Central memory CD8-positive, alpha-beta T cell (primary cell): ENCODE measurements around the gene PLA2G1B.

Source experiments
- ATAC-seq: fragments of 150-1000 bp; cut with Tn5 transposase; replicated peaks from 2 replicates; pipeline ENCODE4 v1.10.0; 2022; ENCODE audit warnings: mild to moderate bottlenecking, moderate FRiP score, moderate number of reproducible peaks; ENCODE audit not compliant: poor library complexity, severe bottlenecking; ENCODE audit errors: extremely low read depth
- DNase-seq, 2 donors: peaks; one replicate each; pipeline ENCODE4 v3.0.0; 2021; ENCODE audit warnings: low spot score in 2 of 2
- H3K27ac Mint-ChIP-seq: one replicate; pipeline ENCODE4 v1.8.0; 2022; ENCODE audit warnings: low read depth, mild to moderate bottlenecking, moderate library complexity, mixed read lengths
- H3K27me3 Mint-ChIP-seq: one replicate; pipeline ENCODE4 v1.8.0; 2022; ENCODE audit warnings: mixed read lengths
- H3K36me3 Mint-ChIP-seq: one replicate; pipeline ENCODE4 v1.8.0; 2022; ENCODE audit warnings: mild to moderate bottlenecking, moderate library complexity, mixed read lengths; ENCODE audit not compliant: insufficient read depth
- H3K4me1 Mint-ChIP-seq: one replicate; pipeline ENCODE4 v1.8.0; 2022; ENCODE audit warnings: mixed read lengths
- H3K4me3 Mint-ChIP-seq: one replicate; pipeline ENCODE4 v1.8.0; 2022; ENCODE audit warnings: mild to moderate bottlenecking, moderate library complexity, mixed read lengths
- H3K9me3 Mint-ChIP-seq: one replicate; pipeline ENCODE4 v1.8.0; 2022; ENCODE audit warnings: mixed read lengths

Gene PLA2G1B

GRCh38 chr12:120292661-120293531 lies 34.7 kb downstream of the PLA2G1B start, which contains the start of gene RNU4-1:
Gene RNU4-1 (minus strand): TSS chr12:120293237.
- no peaks in the 10 kb centered on the region for H3K4me1 Mint-ChIP-seq
- H3K27me3 Mint-ChIP-seq, result no peaks in the 10 kb centered on the region
- H3K9me3 Mint-ChIP-seq, result no peaks in the 10 kb centered on the region
- peak; percentile 63 to 83 for DNase-seq
- peak; percentile 46 for ATAC-seq
- no peak within 1 kb of the TSS for H3K4me3 Mint-ChIP-seq
- H3K27ac Mint-ChIP-seq, result no peak within 1 kb of the TSS
- peaks cover 15% of the 10 kb centered on the region for H3K36me3 Mint-ChIP-seq

DNA sequence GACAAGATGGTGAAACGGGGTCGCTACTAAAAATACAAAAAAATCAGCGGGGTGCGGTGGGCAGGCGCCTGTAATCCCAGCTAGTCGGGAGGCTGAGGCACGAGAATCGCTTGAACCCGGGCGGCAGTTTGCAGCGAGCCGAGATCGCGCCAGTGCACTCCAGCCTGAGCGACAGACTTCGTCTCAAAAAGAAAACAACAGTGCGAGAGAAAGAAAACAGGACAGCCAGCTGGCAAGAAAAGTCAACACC lies 35.2 kb downstream of the PLA2G1B start:
- DNase-seq (no peak), ATAC-seq (no peak)
- H3K27me3 Mint-ChIP-seq, result no peaks in the 10 kb centered on the region
- peaks cover 15% of the 10 kb centered on the region for H3K36me3 Mint-ChIP-seq
- no peak overlapping the region for H3K4me3 Mint-ChIP-seq
- no peaks in the 10 kb centered on the region for H3K9me3 Mint-ChIP-seq
- no peaks in the 10 kb centered on the region for H3K4me1 Mint-ChIP-seq
- H3K27ac Mint-ChIP-seq, result no peak overlapping the region

DNA sequence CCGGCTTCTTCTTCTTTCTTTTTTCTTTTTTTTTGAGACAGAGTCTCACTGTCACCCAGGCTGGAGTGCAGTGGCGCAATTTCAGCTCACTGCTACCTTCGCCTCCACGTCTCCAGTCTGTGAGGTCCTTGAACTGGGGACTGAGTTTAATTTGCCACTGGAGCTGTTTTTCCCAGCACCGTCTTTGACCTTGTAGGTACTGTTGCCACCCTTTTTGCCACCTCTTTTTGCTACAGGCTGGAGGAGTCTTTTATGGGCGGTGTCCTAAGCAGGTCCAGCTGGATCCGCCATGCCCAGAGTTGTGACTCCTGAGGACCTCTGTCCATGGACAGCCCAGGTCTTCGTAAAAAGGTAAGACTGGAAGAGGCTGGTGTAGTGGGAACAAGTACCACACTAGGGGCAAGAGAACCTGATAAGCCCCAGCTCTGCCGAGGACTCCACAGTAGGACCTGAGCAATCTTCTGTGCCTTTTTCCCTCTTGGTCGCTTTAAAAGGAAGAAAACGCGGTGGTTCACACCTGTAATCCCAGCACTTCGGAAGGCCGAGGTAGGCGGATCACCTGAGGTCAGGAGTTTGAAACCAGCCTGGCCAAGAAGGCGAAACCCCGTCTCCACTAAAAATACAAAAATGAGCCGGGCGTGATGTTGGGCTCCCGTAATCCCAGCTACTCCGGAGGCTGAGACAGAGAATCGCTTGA lies 36.8 kb downstream of the PLA2G1B start:
- Mint-ChIP-seq H3K4me3 (no peak overlapping the region), H3K27ac (no peak overlapping the region), H3K36me3 (peaks cover 15% of the 10 kb centered on the region), H3K9me3 (no peaks in the 10 kb centered on the region), H3K27me3 (no peaks in the 10 kb centered on the region), H3K4me1 (no peaks in the 10 kb centered on the region)
- ATAC-seq, result no peak
- DNase-seq, result peak; percentile 13 to 19

DNA sequence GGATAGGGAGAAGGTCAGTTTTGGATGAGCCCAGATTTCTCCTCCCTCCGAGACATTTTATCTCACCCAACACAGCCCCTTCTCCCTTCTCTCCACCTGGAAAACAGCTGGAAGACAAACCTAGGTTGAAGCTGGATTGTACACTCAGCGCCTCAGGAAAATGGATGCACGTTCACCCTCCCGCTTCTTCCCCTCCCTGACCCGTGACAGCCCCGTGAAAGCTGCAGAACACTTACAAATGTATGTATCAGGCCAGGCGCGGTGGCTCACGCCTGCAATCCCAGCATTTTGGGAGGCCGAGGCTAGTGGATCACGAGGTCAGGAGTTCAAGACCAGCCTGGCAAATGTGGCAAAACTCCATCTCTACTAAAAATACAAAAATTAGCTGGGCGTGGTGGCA lies 40.1 kb downstream of the PLA2G1B start:
- no peak overlapping the region for H3K4me3 Mint-ChIP-seq

GRCh38 chr12:120286768-120287490 lies 40.6 kb downstream of the PLA2G1B start:
- ATAC-seq (no peak), DNase-seq (no peak)
- no peak overlapping the region for H3K4me3 Mint-ChIP-seq
- H3K9me3 Mint-ChIP-seq, result no peaks in the 10 kb centered on the region
- no peaks in the 10 kb centered on the region for H3K27me3 Mint-ChIP-seq
- no peak overlapping the region for H3K27ac Mint-ChIP-seq
- no peaks in the 10 kb centered on the region for H3K4me1 Mint-ChIP-seq
- peaks cover 13% of the 10 kb centered on the region for H3K36me3 Mint-ChIP-seq

More for the DNA sequence above, 40.1 kb downstream of the PLA2G1B start:
- Mint-ChIP-seq H3K27me3 (no peaks in the 10 kb centered on the region), H3K4me1 (no peaks in the 10 kb centered on the region), H3K27ac (no peak overlapping the region), H3K9me3 (no peaks in the 10 kb centered on the region), H3K36me3 (peaks cover 13% of the 10 kb centered on the region)
- ATAC-seq (no peak), DNase-seq (no peak)

- no peaks in the 10 kb centered on the region for H3K4me1 Mint-ChIP-seq
- no peak for ATAC-seq
- H3K4me3 Mint-ChIP-seq, result no peak overlapping the region
- no peak overlapping the region for H3K27ac Mint-ChIP-seq
- H3K36me3 Mint-ChIP-seq, result peaks cover 2% of the 10 kb centered on the region
- no peaks in the 10 kb centered on the region for H3K9me3 Mint-ChIP-seq
- DNase-seq, result no peak
- no peaks in the 10 kb centered on the region for H3K27me3 Mint-ChIP-seq
These were observed 43.2 kb downstream of the PLA2G1B start for GRCh38 chr12:120284381-120284780.

GRCh38 chr12:120283318-120283717 lies 44.3 kb downstream of the PLA2G1B start:
- Mint-ChIP-seq H3K9me3 (no peaks in the 10 kb centered on the region), H3K4me3 (no peak overlapping the region), H3K27me3 (no peaks in the 10 kb centered on the region), H3K4me1 (no peaks in the 10 kb centered on the region), H3K36me3 (no peaks in the 10 kb centered on the region), H3K27ac (no peak overlapping the region)
- ATAC-seq, result no peak
- no peak for DNase-seq

GRCh38 chr12:120278137-120279069 lies 49.2 kb downstream of the PLA2G1B start:
- Mint-ChIP-seq H3K9me3 (no peaks in the 10 kb centered on the region), H3K4me3 (no peak overlapping the region), H3K4me1 (no peaks in the 10 kb centered on the region), H3K27me3 (no peaks in the 10 kb centered on the region), H3K36me3 (no peaks in the 10 kb centered on the region), H3K27ac (no peak overlapping the region)
- DNase-seq, result no peak
- ATAC-seq, result no peak

DNA sequence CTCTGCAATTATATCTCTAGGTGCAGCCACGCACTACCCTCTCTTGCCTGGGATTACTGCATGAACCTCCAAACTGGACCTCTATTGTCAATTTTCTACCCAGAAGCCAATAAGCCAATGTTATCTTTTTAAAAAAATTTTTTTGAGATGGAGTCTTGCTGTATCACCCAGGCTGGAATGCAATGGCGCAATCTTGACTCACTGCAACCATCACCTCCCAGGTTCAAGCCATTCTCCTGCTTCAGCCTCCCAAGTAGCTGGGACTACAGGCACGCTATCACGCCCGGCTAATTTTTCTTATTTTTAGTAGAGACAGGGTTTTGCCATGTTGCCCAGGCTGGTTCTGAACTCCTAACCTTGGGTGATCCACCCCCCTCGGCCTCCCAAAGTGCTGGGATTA lies 50.8 kb downstream of the PLA2G1B start:
- no peak overlapping the region for H3K4me3 Mint-ChIP-seq
- no peaks in the 10 kb centered on the region for H3K9me3 Mint-ChIP-seq
- ATAC-seq (no peak), DNase-seq (no peak)
- no peaks in the 10 kb centered on the region for H3K27me3 Mint-ChIP-seq
- H3K4me1 Mint-ChIP-seq, result no peaks in the 10 kb centered on the region
- H3K36me3 Mint-ChIP-seq, result no peaks in the 10 kb centered on the region
- no peak overlapping the region for H3K27ac Mint-ChIP-seq
